Lower leg skin (tissue), 4 donors: Measurements from ENCODE around the gene SLC6A3. TPM values are rescaled to one million over a fixed set of nuclear protein-coding genes. Genes with fewer than 3 reads are reported as not detected.

Experiments used
- DNase-seq, 2 donors: peaks; one replicate each; pipeline ENCODE4 v3.0.0-alpha.2; 2019; ENCODE audit warnings: low spot score in 2 of 2
- H3K4me3 ChIP-seq: fragments of 200-600 bp; sonication (generic); 2 replicates; pipeline ENCODE4 v1.5.1; 2017; ENCODE audit warnings: mild to moderate bottlenecking, low read depth; ENCODE audit not compliant: poor library complexity, severe bottlenecking
- POLR2A ChIP-seq, 2 donors: fragments of 450-650 bp; IDR thresholded peaks; one replicate each; pipeline ENCODE4 v1.6.1; 2016 to 2017; ENCODE audit warnings: antibody characterized with exemption in 2 of 2, mild to moderate bottlenecking in 1 of 2, moderate library complexity in 1 of 2
- WGBS, 2 donors: methylation state at CpG; one replicate each; pipeline ENCODE4 v1.1.5; 2018; 5-methylcytosine and 5-hydroxymethylcytosine counted together
- intact Hi-C: fragments of 100-400 bp; cut with DNase I; formaldehyde crosslinking; loops from one replicate; pipeline ENCODE4 v1.15.0; 2023; ENCODE audit warnings: low total_unique reads
- total RNA-seq, 4 donors: library from RNA; depleted of rRNA; stranded (reverse); fragments of >200 nt; gene quantifications; one replicate each; pipeline ENCODE4 v1.1.0, GENCODE V29; 2016
- TF ChIP-seq, protein P1 (sequence below), 3 donors: fragments of 450-650 bp; IDR thresholded peaks; one replicate each; pipeline ENCODE4 v1.5.1; 2016; ENCODE audit warnings: antibody characterized with exemption in 3 of 3, mild to moderate bottlenecking in 3 of 3, moderate library complexity in 2 of 3

Gene SLC6A3
- total RNA-seq = not detected

DNA sequence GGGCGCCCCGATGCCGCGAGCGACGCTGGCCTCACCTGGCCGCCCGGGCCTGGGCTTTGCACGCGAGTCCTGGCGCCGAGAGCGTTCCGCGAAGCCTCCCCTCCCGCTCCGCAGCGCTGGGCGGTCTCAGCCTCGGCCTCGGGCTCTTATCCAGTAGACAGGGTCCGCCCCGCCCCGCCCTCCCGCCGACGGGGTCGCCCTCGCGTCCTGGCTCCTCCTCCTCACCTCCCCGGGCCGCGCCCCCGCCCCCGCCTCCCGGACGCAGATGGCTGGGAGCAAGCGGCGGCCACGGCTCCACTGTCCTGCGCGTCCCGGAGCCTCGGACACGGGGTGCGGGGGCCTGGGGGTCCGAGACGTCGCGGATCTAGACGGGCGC is at the start of gene SLC6A3:
Gene SLC6A3 (minus strand): TSS at position 128 of the 376 bp plus-strand sequence. CDS start 2,243 bp downstream, outside the sequence.
- no peak for TF ChIP-seq POLR2A (IDR thresholded peaks at IDR 0.05)
- TF ChIP-seq, protein P1, sequence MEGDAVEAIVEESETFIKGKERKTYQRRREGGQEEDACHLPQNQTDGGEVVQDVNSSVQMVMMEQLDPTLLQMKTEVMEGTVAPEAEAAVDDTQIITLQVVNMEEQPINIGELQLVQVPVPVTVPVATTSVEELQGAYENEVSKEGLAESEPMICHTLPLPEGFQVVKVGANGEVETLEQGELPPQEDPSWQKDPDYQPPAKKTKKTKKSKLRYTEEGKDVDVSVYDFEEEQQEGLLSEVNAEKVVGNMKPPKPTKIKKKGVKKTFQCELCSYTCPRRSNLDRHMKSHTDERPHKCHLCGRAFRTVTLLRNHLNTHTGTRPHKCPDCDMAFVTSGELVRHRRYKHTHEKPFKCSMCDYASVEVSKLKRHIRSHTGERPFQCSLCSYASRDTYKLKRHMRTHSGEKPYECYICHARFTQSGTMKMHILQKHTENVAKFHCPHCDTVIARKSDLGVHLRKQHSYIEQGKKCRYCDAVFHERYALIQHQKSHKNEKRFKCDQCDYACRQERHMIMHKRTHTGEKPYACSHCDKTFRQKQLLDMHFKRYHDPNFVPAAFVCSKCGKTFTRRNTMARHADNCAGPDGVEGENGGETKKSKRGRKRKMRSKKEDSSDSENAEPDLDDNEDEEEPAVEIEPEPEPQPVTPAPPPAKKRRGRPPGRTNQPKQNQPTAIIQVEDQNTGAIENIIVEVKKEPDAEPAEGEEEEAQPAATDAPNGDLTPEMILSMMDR (IDR thresholded peaks at IDR 0.05) = no peak
- WGBS, 2 donors = 0 to 1% methylated on average over 1 to 26 of the region's 52 CpGs
- no peak within 1 kb of the TSS for H3K4me3 ChIP-seq
- DNase-seq = peak in 1 of 2 donors; percentile 83
- intact Hi-C loops = no loop called here

DNA sequence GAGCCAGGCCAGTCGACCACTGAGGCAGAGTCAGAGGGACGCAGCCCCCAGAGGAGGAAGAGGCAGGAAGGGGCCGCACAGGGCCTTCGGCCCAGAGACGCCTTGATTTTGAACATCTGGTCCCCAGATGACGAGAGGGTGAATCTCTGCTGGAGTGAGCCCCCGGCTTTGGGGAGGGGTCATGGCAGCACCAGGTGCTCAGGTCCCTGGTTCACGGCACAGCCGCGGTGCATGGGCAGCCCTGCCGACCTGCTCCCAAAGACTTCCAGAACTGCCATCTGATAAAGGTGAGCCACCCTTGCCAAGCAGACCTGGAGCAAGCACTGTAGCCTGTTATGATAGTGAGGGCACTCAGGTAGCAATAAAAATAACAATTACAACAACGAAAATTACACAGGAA is 48.7 kb upstream of the SLC6A3 start:
- H3K4me3 ChIP-seq = no peak overlapping the region
- TF ChIP-seq POLR2A (IDR thresholded peaks at IDR 0.05) = no peak
- intact Hi-C loops = no loop called here
- DNase-seq = no peak
- 81 to 88% methylated on average over 12 of the region's 12 CpGs for WGBS, 2 donors

DNA sequence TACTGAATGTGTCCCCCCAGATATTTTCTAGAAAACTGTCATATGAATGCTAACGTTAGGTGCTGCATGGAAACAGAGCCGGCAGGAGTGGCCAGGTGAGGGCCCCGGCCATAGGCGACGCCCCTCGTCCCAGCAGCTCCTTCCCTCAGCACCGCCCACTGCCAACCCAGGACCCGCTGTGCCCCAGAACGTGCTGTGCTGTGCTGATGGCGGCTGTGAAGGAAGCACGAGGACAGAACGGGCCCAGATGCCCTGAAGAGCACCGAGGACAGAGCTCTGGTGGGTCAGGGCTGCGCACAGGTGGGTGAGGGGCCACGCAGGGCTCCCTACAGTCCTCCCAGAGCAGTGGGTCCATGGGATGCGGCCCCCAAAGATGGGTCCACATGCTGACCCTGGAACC is 48.2 kb upstream of the SLC6A3 start:
- TF ChIP-seq POLR2A (IDR thresholded peaks at IDR 0.05) = no peak
- TF ChIP-seq, protein P1 (IDR thresholded peaks at IDR 0.05) = no peak
- intact Hi-C loops = no loop called here
- WGBS, 2 donors = 91 to 92% methylated on average over 16 of the region's 16 CpGs
- DNase-seq = no peak
- no peak overlapping the region for H3K4me3 ChIP-seq

DNA sequence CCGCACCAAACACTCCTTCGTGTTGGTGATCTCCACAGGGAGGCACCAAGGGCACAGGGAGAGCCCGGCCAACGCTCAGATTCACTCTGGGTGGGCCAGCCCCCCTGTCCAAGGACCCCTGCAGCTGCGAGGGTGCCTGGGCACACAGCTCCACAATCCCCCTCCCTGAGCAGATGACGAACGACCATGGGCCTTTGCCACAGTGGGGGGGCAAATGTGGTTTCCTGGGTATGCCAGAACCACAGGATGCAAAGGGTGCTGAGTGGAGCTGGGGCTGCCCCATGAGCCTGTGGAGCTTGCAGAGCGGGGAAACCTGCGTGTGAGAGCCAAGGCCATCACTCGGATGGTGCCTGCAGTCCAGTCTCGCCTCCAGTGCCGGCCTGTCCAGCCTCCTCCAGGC is 47.5 kb upstream of the SLC6A3 start:
- 82 to 83% methylated on average over 7 to 10 of the region's 12 CpGs for WGBS, 2 donors
- H3K4me3 ChIP-seq = no peak overlapping the region
- intact Hi-C loops = no loop called here
- TF ChIP-seq, protein P1 (IDR thresholded peaks at IDR 0.05) = no peak
- no peak for TF ChIP-seq POLR2A (IDR thresholded peaks at IDR 0.05)
- no peak for DNase-seq

DNA sequence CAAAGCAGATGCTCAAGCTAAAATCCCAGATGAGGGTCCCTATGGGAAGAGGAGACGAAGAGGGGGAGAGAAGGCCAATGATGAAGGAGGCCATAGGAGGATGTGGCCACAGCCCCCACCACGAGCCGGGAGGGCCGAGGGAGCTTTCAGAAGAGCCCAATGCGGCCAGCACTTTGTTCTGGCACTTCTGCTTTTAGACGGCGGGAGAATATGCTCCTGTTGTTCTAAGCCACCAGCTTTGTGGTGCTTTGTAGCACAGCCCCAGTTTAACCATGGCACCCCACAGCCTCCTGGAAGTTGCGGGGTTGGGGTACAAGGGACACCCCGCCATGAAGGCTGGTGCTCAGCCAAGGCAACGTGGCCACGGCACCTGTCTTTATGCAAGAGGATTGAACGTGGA is 45.1 kb upstream of the SLC6A3 start:
- intact Hi-C loops = no loop called here
- H3K4me3 ChIP-seq = no peak overlapping the region
- no peak for DNase-seq
- no peak for TF ChIP-seq POLR2A (IDR thresholded peaks at IDR 0.05)
- TF ChIP-seq, protein P1 (IDR thresholded peaks at IDR 0.05) = no peak
- 89 to 90% methylated on average over 12 of the region's 12 CpGs for WGBS, 2 donors

DNA sequence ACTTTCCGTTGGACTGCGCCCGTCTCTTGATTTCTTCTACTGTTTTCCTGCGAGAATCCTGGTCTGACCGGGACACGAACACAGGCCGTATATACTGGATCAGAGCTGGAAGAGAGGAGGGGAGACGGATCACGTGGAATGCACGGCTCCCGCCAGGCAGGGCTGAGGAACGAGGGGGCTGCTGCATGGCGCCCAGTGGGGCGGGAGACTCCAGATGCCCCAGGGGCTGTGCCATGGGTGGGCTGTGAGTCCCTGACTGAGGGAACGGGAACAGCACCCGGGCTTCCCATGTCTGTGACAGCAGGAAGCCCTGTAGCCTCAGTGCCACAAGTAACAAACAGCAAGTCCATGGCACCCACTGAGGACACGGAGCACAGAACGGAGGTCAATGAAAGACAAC is 44.5 kb upstream of the SLC6A3 start:
- intact Hi-C loops = no loop called here
- WGBS, 2 donors = 91 to 93% methylated on average over 18 of the region's 18 CpGs
- no peak for DNase-seq
- TF ChIP-seq POLR2A (IDR thresholded peaks at IDR 0.05) = no peak
- TF ChIP-seq, protein P1 (IDR thresholded peaks at IDR 0.05) = no peak
- H3K4me3 ChIP-seq = no peak overlapping the region
